SIG-M5 (cell line): ENCODE measurements around the gene DOCK3.
"Not testable (repeated sequence)": the region's sequence is repeated elsewhere in the genome, so short reads cannot be mapped to it uniquely, and the experiment has no call there.

Source experiments
- DNase-seq: peaks from one replicate; lab custom pipeline; 2025; lab: John Stamatoyannopoulos, UW

DOCK3 gene

DNA sequence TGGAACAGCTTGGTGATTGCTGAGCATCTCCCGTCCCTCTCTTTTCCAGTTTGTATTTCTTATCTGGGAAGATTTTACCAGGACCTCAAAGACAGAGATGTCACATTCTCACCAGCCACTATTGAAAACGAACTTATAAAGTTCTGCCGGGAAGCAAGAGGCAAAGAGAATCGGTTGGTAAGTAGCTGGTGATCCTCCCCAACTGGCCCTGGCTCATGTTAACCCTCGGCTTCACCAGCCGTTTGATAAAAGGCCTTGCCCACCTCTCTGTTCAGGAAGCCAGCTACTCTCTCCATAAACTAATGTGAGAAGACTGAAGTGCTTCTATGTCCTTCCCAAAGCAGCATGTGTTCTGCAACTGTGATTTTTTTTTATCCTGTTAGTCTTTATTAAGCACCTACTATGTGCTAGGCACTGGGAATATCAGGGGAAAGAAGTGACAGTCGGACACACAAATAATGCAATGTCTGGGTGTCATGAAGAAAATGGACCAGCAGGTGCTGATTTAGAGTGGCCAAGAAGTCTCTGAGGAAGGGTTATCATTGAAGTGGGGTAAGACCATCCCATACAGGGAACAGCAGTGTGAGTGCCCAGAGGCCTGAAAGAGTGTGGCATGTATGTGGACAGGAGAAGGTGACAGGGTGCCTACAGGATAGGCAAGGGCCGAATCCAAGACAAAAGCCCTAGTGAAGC, 711.6 kb downstream of the DOCK3 start:
- DNase-seq = no peak

DNA sequence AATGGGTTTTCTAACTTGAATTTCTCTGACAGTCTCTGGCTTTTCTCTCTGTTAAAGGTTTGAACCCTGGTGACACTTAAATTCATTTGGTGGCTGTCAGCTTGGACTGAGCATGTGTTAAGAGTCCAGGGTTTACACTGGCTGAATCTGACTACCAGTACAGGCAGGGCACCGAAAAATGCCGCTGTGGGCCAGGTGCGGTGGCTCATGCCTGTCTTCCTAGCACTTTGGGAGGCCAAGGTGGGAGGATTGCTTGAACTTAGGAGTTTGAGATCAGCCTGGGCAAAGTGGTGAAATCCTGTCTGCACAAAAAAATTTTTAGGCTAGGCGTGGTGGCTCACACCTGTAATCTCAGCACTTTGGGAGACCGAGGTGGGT, 712.1 kb downstream of the DOCK3 start:
- DNase-seq = no peak

DNA sequence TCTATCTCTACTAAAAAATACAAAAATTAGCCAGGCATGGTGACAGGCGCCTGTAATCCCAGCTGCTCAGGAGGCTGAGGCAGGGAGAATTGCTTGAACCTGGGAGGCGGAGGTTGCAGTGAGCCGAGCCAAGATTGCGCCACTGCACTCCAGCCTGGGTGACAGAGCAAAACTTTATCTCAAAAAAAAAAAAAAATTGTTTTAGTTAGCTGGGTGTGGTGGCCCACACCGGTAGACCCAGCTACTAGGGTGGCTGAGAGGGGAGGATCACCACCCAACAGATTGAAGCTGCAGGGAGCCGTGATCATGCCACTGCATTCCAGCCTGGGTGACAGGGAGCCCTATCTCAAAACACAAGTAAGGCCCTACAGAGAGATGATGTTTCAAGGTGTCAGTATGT, 712.6 kb downstream of the DOCK3 start:
- not testable (repeated sequence) for DNase-seq

DNA sequence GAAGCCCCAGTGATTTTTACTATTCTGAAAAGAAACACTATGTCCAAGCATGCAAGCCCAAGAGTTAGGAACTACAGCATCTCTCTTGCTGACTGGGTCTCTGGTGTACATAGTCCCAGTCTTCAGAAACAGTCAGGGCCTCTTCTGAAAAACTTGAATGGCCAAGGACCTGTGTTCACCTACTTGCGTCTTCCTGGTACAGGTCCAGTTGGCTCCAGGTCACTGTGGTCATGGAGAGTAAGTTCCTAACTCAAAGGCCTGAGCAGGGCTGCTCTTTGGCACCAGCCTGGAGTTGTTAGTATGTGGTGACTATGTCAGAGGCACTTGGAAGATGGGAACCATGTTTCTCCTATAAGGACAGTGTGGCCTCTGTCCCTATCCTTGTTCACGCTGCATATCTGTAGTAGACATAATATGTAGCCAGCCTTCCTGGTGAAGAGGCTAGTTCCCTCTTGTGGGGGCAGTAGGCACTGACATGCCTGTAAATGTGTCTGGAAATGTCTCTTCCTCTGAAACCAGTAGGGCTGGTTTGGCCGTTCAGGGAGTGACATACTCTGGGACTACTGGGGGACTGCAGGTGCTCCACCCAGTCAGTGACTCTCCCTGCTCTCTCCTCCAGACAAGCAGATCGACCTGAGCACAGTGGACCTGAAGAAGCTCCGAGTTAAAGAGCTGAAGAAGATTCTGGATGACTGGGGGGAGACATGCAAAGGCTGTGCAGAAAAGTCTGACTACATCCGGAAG, 713.7 kb downstream of the DOCK3 start:
- no peak for DNase-seq

DNA sequence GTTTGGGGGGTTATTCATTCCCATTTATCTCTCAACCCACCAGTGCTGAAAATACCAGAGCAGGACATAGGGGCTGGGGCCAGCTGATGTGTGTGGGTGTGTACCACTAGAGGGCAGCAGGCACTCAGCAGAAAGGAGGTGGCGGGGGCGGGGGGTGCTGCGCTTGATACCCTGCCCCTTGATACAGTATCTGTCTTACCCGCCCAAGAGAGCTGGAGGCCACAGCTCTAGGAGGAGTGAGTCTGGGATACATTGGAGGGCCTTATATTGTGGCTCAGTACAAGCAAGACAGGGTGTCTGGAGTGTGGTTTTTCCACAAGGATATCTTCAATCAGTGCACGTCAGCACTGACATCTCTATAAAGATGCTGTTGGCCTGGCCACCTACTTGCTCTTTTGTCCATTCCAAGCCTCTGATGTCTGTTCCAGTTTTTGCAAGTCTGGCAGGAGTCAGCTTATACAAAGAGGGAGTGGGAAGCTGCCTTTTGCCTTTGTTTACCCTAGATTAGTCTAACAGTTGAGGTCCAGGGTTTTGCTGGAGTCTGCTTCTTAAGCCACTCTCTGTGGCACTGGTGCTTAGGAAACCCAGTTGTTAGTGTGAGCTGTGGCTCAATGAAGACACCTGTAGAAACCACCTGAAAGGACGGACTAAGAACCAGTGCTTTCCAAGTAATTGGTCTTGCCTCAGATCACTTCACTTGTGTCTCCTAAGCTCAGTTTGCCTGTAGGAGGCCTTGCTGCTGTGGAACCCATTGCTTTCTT, 714.9 kb downstream of the DOCK3 start:
- no peak for DNase-seq

DNA sequence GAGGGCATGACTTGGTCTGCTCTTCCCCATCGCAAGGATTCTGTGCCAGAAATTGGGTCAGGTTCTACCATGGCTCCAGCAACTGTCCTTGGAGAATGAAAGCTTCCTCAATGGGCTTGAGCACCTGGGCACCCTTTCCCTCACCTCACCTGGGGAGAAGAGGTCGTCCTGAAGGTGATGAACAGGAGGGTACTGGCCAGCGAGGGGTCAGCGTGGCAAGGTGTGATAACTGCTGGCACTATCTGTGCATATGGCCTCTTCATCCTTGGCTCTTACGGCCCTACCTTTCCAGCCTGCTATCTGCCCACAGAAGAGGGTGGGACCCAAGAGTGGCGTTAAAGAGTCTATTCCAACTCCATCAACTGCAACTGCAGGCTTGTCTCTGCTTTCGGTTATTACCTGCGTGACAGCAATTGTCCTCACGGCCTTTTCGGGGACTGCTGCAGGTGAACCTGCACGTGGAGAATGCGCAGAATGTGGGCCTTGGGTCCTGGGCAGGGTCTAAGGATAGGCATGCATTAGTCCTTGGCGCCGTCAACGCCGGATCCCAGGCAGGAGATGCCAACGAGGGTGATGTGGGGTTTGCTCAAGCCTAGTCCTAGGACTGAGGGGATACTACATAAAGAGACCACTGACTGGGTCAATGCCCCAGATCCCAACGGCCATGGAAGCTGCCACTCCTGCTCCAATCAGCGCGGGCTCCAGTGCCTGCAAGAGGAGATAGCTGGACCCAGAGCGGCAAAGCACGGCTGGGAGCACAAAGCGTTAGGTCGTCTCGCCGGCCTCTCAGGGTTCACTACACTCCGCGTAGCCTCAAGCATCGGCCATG, 715.7 kb downstream of the DOCK3 start:
- no peak for DNase-seq

DNA sequence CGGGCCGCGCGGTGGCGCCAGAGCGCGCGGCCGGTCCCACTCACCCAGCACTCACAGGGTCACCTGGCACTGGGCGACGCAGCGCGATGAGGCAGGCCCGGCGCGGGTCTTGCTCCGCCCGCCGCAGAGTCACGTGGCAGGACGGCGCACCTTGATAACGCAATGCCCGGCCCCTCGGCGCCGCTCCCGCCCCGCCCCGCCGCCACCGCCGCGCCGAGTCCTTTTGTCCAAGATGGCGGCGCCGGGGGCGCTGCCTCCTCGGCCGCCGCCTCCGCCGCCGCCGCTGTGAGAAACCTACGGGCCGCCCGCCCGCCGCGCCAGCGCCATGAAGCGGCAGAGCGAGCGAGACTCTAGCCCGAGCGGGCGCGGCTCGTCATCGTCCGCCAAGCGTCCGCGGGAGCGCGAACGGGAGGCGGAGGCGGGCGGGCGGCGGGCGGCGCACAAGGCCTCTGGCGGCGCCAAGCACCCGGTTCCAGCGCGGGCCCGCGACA, 716.4 kb downstream of the DOCK3 start, which contains the start of gene RBM15B:
TSS of gene RBM15B (plus strand) at position 211 of the 491 bp plus-strand sequence. CDS start at position 326, 115 bp downstream.
- peak; percentile 70 for DNase-seq

DNA sequence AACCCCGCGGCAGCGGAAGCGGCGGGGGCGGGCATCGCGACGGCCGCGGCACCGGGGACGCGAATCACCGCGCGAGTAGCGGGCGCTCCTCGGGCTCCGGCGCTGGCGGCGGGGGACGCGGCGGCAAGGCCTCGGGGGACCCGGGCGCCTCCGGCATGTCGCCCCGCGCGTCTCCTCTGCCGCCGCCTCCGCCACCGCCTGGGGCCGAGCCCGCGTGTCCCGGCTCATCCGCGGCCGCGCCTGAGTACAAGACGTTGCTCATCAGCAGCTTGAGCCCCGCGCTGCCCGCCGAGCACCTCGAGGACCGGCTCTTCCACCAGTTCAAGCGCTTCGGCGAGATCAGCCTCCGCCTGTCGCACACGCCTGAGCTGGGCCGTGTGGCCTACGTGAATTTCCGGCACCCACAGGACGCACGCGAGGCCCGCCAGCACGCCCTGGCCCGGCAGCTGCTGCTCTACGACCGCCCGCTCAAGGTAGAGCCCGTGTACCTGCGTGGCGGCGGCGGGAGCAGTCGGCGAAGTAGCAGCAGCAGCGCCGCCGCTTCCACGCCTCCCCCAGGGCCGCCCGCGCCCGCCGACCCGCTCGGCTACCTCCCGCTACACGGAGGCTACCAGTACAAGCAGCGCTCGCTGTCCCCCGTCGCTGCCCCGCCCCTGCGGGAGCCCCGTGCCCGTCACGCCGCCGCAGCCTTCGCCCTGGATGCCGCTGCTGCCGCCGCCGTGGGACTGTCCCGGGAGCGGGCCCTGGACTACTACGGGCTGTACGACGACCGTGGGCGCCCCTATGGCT, 717.0 kb downstream of the DOCK3 start:
- no peak for DNase-seq

DNA sequence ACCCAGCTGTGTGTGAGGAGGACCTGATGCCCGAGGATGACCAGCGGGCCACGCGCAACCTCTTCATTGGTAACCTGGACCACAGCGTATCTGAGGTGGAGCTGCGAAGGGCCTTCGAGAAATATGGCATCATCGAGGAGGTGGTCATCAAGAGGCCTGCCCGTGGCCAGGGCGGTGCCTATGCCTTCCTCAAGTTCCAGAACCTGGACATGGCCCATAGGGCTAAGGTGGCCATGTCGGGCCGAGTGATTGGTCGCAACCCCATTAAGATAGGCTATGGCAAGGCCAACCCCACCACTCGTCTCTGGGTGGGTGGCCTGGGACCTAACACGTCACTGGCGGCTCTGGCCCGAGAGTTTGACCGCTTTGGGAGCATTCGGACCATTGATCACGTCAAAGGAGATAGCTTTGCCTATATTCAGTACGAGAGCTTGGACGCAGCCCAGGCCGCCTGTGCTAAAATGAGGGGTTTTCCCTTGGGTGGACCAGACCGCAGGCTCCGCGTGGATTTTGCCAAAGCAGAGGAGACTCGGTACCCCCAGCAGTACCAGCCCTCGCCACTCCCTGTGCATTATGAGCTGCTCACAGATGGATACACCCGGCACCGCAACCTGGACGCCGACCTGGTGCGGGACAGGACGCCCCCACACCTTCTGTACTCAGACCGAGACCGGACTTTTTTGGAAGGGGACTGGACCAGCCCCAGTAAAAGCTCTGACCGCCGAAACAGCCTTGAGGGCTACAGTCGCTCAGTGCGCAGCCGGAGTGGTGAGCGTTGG, 717.8 kb downstream of the DOCK3 start:
- no peak for DNase-seq

DNA sequence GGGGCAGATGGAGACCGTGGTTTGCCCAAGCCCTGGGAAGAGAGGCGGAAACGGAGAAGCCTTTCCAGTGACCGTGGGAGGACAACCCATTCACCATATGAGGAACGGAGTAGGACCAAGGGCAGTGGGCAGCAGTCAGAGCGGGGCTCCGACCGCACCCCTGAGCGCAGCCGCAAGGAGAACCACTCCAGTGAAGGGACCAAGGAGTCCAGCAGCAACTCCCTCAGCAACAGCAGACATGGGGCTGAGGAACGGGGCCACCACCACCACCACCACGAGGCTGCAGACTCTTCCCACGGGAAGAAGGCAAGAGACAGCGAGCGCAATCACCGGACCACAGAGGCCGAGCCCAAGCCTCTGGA, 718.4 kb downstream of the DOCK3 start:
- DNase-seq = no peak

DNA sequence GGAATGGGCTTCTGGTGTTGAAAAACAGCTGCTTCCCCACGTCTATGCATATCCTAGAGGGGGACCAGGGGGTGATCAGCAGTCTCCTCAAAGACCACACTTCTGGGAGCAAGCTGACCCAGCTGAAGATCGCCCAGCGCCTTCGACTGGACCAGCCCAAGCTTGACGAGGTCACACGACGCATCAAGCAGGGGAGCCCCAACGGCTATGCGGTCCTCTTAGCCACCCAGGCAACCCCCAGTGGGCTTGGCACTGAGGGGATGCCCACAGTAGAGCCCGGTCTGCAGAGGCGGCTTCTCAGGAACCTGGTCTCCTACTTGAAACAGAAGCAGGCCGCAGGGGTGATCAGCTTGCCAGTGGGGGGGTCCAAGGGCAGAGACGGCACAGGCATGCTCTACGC, 718.8 kb downstream of the DOCK3 start:
- no peak for DNase-seq

DNA sequence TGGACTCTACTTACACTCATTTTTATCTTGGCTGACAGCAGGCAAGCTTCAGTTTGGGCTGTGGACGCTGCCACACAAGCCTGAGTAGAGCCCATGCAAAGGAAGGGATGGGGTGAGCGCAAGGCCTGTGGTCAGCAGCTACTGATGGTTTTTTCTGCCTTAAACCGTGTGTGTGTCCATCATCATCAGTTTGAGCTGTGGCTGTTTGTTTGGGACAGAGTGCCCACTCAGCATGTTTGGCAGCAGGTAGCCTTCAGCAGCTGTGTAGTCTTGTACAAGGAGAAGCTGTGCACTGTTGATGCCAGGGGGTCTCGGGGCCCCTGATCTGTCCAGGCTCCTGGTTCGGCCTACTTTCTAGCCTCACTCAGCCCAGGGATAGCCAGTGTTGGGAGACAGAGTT, 719.8 kb downstream of the DOCK3 start:
- DNase-seq = no peak

DNA sequence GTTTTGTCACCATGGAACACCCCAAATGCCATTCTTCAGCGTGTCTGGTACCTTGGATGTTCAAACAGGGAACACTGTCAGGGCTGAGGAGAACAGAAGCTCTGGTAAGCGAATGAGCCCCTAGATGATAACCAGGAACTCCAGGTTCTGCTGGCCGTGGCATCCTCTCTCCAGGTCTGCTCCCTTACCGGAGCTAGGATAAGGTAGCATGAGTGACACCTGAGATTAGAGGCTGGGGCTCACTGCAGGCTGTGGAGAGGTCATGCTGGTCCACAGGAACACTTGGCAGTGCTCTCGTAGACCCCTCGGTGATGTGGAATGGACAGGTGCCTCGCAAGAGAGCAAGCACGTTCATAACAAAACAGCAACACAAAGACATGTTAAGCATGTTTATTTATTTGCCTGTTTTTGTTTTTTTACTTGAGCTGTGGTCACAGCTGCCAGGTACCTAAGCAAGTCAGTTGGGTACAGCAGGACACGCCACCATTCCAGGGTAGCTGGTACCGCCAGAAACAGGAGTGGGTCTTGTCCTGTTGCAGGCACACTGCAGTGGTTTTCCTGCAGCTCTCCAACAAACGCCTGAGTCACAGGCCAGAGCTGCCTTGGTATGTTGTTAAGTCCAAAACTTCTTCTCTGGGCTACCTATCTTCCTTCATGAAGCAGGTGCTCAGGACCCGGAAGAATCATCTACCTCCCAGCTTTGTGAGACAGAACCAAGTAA, 720.9 kb downstream of the DOCK3 start:
- no peak for DNase-seq

DNA sequence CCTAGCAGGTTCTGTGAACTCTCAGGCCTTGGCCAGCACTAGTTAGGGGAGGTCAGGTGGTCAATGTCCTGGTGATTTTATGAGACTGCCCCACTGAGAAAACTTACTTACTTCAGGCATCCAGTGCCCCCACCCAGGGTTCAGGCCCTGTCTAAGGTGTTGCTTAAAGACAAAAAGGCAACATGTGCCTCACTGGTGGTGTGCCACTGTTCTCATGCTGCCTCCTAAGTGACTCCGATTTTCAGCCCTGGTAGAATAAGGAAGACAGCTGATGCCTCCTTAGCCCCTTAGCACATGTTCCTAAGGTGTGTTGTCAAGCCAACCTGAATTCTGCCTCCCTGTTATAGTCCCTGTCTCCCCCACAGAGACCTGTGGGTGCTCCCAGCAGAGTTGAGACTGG, 721.7 kb downstream of the DOCK3 start:
- no peak for DNase-seq

DNA sequence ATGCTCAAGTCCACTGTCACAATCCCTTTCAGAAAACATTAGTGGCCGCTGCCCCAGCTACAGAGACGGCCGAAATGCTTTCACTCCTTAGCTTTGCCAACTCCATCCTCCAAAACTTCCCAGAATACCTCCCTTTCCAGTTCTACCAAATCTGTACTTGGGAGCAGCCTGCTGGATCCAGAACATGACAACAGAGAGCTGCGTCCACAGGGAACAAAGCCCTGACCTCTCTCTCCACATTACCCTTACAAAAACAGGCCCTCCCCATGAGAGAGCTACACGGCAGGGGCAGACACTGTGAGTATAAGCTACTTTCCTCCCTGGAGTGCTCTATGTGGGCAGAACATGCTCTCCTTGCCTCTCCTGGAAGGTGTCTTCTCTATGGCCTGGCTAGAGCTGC, 722.7 kb downstream of the DOCK3 start:
- DNase-seq = no peak

DNA sequence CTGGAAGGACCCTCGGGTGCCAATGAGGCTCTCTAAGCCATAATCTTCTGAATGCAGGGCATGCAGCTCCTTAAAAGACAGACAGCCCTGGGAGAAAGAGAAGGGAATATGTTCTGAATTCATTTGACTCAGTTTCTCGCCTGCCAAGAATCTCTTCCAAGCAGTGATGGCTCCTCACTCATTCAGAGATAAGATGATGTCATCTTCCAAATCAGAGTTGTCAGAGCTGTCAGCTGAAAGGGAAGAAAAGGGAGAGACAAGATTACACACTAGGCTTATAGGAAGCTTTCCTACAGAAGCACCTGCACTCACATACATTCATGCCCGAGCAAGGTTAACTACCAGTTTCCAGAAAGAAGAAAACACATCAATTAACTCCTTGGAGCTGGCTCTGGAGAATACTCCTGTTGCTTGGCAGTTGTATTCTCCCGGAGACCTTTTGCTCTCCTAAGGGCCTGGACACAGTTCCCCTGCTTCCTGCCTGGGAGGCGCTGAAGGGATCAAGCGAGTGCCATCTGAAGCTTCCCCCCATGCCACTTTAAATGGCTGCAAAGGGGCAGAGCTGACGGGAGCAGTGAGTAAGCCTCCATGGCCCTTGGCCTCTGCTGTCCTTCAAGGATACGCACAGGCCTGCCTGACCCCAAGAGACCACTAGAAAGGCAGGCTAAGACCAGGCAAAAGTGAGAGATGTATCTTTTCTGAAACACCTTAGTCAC, 724.0 kb downstream of the DOCK3 start:
- no peak for DNase-seq

DNA sequence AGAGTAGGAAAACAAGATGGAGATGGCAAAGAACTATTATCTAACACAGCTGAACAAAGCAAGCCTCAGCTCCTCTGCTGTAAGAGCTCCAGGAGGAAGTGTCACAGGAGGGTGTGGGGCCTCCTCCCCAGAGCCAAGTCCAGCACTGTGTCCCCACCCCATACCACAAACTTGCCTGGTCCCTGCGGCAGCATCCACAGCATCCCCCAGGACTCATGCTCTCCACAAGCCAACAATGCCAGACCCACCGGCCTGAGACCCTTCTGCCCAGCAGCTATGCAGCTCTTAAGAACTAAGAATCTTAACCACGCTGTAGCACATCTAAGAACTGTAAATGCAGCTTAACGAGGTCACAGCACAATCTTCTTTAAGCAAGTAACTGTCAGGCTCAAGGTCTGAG, 725.4 kb downstream of the DOCK3 start:
- DNase-seq = no peak

DNA sequence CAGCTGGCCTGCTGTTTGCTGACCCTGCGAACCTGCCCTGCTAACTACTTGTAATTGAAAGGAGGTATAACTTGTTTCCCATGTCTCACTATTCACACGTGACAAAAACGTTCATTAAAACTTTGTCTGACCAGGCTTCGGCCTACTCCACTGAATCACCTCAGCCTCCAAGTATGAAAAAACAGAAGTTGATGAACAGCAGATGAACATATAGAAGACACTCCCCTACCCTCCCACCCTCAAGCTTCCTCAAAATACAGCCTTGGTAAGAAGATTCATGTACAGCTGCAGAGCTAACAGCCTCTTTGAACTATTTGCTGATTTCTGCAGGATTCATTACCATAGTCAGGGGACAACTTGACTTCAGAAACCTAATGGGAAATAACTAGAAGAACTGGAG, 727.0 kb downstream of the DOCK3 start:
- DNase-seq = peak; percentile 26

DNA sequence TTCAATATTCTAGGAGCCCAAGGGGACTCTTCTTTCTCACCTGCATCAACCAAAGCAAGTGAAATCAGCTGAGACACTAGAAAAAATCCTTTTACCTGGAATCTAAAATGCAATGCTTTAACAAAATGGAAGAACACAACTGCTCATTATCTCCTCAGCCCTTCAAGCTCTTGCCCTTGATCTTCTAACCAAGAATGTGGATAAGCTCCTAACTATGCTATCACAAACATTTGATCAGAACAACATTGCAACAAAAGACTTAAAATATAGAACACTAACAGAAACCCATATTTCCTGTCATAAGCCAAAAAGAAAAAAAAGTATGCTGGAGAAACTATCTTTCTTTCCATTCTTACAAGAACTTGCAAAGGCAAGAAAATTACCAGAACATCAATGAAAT, 728.9 kb downstream of the DOCK3 start:
- DNase-seq = no peak
